Subcutaneous adipose tissue (tissue), 4 donors: ENCODE data around the gene TGM1. TPM values are rescaled to one million over a fixed set of nuclear protein-coding genes. Genes with fewer than 3 reads are reported as not detected.

Experiments
- total RNA-seq, 4 donors: library from RNA; depleted of rRNA; stranded (reverse); fragments of >200 nt; gene quantifications; one replicate each; pipeline ENCODE4 v1.1.0, GENCODE V29; 2016
- TF ChIP-seq, protein P1 (sequence below): fragments of 450-650 bp; IDR thresholded peaks from one replicate; pipeline ENCODE4 v1.5.1; 2016; ENCODE audit warnings: low read depth, mild to moderate bottlenecking, control low read depth, antibody characterized with exemption, moderate library complexity

TGM1 gene
- total RNA-seq, 4 donors from 2014 or later = 0.49 to 1.3 (median 0.85) TPM; not detected in 1

DNA sequence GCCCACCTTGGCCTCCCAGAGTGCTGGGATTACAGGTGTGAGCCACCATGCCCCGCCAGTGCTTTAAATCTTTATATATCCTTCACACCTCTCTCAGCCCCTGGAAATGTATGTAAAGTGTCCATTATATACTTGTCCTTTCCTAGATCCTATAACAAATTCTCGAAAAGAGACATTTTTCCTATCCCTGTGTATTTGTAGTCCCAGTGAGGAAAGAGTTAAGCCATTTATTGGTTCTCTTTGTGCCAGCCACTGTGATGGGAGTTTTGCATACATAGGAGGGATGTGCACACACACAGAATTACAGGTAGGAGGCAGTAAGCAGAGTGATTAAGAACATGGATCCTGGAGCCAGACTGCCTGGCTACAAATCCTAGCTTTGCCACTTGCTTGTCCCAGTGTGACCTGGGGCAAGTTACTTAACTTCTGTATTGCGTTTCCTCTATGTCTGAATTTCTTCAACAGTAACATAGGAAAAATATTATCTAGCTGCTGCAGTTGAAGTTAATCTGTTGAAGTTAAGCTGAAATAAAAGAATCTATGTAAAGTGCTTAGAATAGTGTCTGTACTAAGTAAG lies 10.5 kb upstream of the TGM1 start:
- TF ChIP-seq, protein P1, sequence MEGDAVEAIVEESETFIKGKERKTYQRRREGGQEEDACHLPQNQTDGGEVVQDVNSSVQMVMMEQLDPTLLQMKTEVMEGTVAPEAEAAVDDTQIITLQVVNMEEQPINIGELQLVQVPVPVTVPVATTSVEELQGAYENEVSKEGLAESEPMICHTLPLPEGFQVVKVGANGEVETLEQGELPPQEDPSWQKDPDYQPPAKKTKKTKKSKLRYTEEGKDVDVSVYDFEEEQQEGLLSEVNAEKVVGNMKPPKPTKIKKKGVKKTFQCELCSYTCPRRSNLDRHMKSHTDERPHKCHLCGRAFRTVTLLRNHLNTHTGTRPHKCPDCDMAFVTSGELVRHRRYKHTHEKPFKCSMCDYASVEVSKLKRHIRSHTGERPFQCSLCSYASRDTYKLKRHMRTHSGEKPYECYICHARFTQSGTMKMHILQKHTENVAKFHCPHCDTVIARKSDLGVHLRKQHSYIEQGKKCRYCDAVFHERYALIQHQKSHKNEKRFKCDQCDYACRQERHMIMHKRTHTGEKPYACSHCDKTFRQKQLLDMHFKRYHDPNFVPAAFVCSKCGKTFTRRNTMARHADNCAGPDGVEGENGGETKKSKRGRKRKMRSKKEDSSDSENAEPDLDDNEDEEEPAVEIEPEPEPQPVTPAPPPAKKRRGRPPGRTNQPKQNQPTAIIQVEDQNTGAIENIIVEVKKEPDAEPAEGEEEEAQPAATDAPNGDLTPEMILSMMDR = no peak

DNA sequence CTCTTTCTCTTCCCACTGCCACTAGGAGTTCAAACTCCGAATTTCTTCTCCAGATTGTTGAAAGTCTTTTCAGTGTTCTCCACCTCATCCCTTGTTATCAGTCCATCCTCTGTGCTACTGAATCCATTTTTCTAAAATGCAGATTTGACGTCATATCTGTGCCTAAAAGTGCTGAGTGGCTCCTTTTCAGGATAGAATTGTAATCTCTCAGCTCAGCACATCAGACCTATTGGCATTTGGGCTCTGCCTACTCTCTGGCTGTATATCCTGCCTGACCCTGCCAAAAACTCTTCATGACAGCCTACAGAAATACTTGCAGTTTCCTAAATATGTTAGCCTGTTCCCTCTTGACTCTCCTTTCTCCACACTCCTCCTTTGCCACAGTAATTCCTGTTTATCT lies 9.5 kb upstream of the TGM1 start:
- TF ChIP-seq, protein P1 = no peak

DNA sequence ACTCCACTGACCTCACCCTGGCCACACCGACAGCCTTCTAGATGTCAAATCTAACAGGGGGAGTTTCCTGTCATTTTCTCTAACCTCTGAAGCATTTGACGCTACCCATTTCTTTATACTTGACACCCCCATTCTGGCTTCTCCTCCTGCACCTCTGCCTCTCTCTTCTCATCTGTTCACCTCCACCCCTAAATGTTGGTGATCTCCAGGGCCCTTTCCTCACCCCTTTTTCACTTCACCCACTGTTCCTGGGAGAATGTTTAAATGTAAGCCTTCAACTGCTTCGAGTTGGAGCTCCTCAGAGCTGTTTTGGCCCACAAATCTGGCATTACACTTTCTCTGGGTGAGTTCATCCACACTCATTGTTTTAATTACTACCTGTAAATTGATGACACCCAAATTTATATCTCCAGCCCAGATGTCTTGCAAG lies 8.9 kb upstream of the TGM1 start:
- TF ChIP-seq, protein P1 = no peak

DNA sequence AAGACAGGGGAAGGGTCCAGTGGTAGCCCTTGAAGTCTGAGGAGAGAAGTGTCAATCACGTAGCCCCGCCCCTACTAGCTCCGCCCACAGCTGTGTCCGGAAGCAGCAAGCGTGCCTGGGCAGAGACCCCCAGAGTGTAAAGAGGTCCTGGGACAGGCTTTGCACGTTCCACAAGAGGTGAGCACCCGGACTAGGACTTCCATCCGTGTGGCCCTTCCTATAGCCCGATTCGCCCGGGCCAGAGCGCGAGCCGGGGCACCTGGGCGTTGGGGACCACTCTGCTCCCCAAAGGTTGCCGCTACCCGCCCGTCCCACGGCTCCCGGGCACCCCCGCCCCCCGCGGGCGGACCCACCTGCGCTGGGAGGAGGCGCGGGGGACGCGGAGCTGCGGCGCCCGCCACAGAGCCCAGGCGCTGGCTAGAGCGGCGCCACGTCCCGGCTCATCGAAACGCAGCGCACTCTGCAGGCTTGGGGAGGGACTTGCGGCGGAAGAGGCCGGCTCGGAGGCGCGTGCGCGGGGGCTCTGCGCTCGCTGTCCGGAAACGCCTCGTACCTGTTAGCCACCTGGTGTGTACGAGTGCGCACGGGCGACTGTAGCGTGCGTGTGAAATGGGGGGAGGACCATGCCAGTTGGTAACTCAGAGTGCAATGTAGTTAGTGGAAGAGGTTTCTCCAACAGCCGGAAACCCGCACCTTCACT lies 8.3 kb upstream of the TGM1 start, which contains the start of gene RABGGTA:
Gene RABGGTA, minus strand, starts transcription at position 464 of the 700 bp plus-strand sequence. CDS start 482 bp downstream, outside the sequence.
- TF ChIP-seq, protein P1 = no peak

DNA sequence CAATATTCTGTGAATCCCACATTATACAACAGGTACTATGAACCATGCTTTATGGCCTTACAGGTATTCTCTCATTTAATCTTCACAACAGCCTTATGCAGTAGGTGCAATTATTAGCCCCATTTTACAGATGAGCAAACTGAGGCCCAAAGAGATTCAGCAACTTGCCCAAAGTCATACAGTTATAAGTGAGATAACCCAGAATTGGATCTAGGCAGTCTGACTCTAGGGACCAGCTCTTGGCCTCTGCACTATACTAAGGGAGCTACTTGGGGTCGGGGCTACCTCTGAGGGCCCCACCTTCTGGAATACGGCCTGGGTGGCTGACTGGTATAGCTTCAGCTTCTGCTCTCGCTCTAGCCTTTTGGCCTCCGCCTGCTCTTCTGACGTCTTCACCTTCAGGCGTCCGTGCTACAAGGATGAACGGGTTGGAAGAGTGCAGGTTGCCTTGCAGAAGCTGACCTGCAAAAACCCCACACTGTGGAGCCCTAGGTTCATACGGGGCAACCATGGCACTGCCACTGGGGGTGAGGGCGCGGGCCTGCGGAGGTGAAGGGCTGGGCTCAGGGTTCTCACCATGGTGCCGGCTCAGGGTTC lies 7.7 kb upstream of the TGM1 start:
- TF ChIP-seq, protein P1 = no peak

DNA sequence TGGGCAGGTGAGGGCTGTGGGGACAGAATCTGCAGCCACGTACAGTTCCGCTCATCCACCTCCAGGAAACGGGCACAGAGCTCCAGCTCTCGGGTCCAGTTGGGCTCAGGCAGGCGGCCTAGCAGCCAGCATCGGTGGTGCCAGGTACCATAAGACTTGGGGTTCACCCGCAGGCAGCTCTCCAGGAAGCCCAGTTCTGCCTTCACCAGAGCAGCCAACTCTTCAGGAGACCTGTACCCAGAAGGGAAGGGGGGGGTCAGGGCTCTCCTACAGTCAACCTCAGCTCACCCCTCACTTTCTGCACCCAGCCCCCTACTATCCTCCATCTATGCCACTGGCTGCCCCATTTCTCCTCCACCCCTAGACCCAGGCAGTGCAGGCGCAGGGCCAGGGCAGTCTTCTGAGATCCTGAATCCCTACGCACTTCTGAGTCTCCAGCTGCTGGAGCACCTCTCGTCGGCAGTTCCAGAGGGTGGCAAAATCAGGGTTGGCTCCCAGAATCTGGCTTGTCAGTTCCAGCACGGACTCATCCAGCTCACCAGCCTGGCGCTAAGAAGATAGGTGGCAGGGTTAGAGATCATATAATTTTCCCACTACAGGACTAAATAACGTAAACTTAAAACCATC lies 7.0 kb upstream of the TGM1 start:
- TF ChIP-seq, protein P1 = no peak

DNA sequence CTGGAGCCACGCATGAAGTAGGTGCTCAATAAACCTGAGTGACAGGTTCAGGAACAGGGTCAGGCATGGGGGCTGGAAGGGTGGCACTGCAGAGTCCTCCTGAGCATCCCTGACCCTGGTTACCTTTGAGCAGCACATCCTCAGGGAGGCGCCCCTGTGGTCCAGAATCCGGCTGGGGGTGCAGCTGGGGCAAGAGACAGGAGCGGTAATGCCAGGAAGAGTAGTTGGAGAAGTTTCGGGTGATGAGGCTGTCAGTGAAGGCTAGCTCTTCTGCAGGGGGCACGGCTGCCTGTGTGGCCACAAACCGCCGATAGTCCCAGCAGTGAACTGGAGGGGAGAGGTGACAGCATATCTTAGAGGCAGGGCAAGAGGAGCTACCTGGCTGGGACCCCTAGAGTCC lies 6.4 kb upstream of the TGM1 start:
- TF ChIP-seq, protein P1 = no peak
